ENCODE measurements around the gene LRRC7. TPM values are rescaled to one million over a fixed set of nuclear protein-coding genes. Genes with fewer than 3 reads are reported as not detected.
A peak's percentile ranks its signal among the peaks of the same experiment; 100 is the strongest.

The LRRC7 gene
- total RNA-seq, result 47.7 TPM
- polyA plus RNA-seq, result 0.53 TPM

GRCh38 chr1:69567652-69568420, at the start of gene LRRC7:
LRRC7 (plus strand) TSS chr1:69567922; CDS start chr1:69568640, 718 bp downstream.
- Histone ChIP-seq H3K4me1 (ENCODE audit: insufficient read depth) (no peaks in the 10 kb centered on the region), H3K27ac (ENCODE audit: low read depth) (no peak within 1 kb of the TSS), H3K36me3 (ENCODE audit: insufficient read depth) (no peaks in the 10 kb centered on the region), H3K4me3 (ENCODE audit: low read depth, low read length) (peak within 1 kb of the TSS; percentile 47)
- WGBS, result under 1% methylated on average over 62 of the region's 62 CpGs
- no peak for DNase-seq (ENCODE audit: extremely low spot score)

GRCh38 chr1:69519006-69519405, 48.7 kb upstream of the LRRC7 start:
- H3K27ac ChIP-seq (ENCODE audit: low read depth), result no peak overlapping the region
- H3K36me3 ChIP-seq (ENCODE audit: insufficient read depth), result no peaks in the 10 kb centered on the region
- 77% methylated on average over 3 of the region's 3 CpGs for WGBS
- no peak for DNase-seq (ENCODE audit: extremely low spot score)
- H3K4me1 ChIP-seq (ENCODE audit: insufficient read depth), result no peaks in the 10 kb centered on the region
- no peak overlapping the region for H3K4me3 ChIP-seq (ENCODE audit: low read depth, low read length)

GRCh38 chr1:69520326-69520725, 47.4 kb upstream of the LRRC7 start:
- no peak overlapping the region for H3K27ac ChIP-seq (ENCODE audit: low read depth)
- no peak for DNase-seq (ENCODE audit: extremely low spot score)
- WGBS, result 80% methylated on average over 5 of the region's 5 CpGs
- H3K4me1 ChIP-seq (ENCODE audit: insufficient read depth), result no peaks in the 10 kb centered on the region
- no peak overlapping the region for H3K4me3 ChIP-seq (ENCODE audit: low read depth, low read length)
- no peaks in the 10 kb centered on the region for H3K36me3 ChIP-seq (ENCODE audit: insufficient read depth)

GRCh38 chr1:69523032-69523431, 44.7 kb upstream of the LRRC7 start:
- DNase-seq (ENCODE audit: extremely low spot score), result no peak
- no peak overlapping the region for H3K4me3 ChIP-seq (ENCODE audit: low read depth, low read length)
- no peak overlapping the region for H3K27ac ChIP-seq (ENCODE audit: low read depth)
- WGBS, result 78% methylated on average over 1 of the region's 1 CpG
- H3K4me1 ChIP-seq (ENCODE audit: insufficient read depth), result no peaks in the 10 kb centered on the region
- H3K36me3 ChIP-seq (ENCODE audit: insufficient read depth), result no peaks in the 10 kb centered on the region

- no peak overlapping the region for H3K4me3 ChIP-seq (ENCODE audit: low read depth, low read length)
- DNase-seq (ENCODE audit: extremely low spot score), result no peak
- H3K36me3 ChIP-seq (ENCODE audit: insufficient read depth), result no peaks in the 10 kb centered on the region
- WGBS, result 86% methylated on average over 7 of the region's 7 CpGs
- no peak overlapping the region for H3K27ac ChIP-seq (ENCODE audit: low read depth)
- no peaks in the 10 kb centered on the region for H3K4me1 ChIP-seq (ENCODE audit: insufficient read depth)
These were observed 44.3 kb upstream of the LRRC7 start for GRCh38 chr1:69523461-69523860.

- Histone ChIP-seq H3K4me1 (ENCODE audit: insufficient read depth) (no peaks in the 10 kb centered on the region), H3K36me3 (ENCODE audit: insufficient read depth) (no peaks in the 10 kb centered on the region), H3K4me3 (ENCODE audit: low read depth, low read length) (no peak overlapping the region), H3K27ac (ENCODE audit: low read depth) (no peak overlapping the region)
- no peak for DNase-seq (ENCODE audit: extremely low spot score)
- 85% methylated on average over 1 of the region's 1 CpG for whole genome bisulfite sequencing
These were observed 43.7 kb upstream of the LRRC7 start for GRCh38 chr1:69524015-69524414.

- H3K27ac ChIP-seq (ENCODE audit: low read depth), result no peak overlapping the region
- no peak overlapping the region for H3K4me3 ChIP-seq (ENCODE audit: low read depth, low read length)
- H3K4me1 ChIP-seq (ENCODE audit: insufficient read depth), result no peaks in the 10 kb centered on the region
- no peak for DNase-seq (ENCODE audit: extremely low spot score)
- WGBS, result 69% methylated on average over 2 of the region's 2 CpGs
- no peaks in the 10 kb centered on the region for H3K36me3 ChIP-seq (ENCODE audit: insufficient read depth)
These were observed 40.4 kb upstream of the LRRC7 start for GRCh38 chr1:69527273-69527672.

GRCh38 chr1:69528376-69528775, 39.3 kb upstream of the LRRC7 start:
- H3K36me3 ChIP-seq (ENCODE audit: insufficient read depth), result no peaks in the 10 kb centered on the region
- no peak for DNase-seq (ENCODE audit: extremely low spot score)
- 87% methylated on average over 2 of the region's 2 CpGs for WGBS
- H3K27ac ChIP-seq (ENCODE audit: low read depth), result no peak overlapping the region
- H3K4me3 ChIP-seq (ENCODE audit: low read depth, low read length), result no peak overlapping the region
- H3K4me1 ChIP-seq (ENCODE audit: insufficient read depth), result no peaks in the 10 kb centered on the region

- 77% methylated on average over 1 of the region's 1 CpG for WGBS
- Histone ChIP-seq H3K27ac (ENCODE audit: low read depth) (no peak overlapping the region), H3K36me3 (ENCODE audit: insufficient read depth) (no peaks in the 10 kb centered on the region), H3K4me3 (ENCODE audit: low read depth, low read length) (no peak overlapping the region), H3K4me1 (ENCODE audit: insufficient read depth) (no peaks in the 10 kb centered on the region)
- DNase-seq (ENCODE audit: extremely low spot score), result no peak
These were observed 34.4 kb upstream of the LRRC7 start for GRCh38 chr1:69533343-69533742.

GRCh38 chr1:69534829-69535228, 32.9 kb upstream of the LRRC7 start:
- DNase-seq (ENCODE audit: extremely low spot score), result no peak
- no peaks in the 10 kb centered on the region for H3K4me1 ChIP-seq (ENCODE audit: insufficient read depth)
- no peak overlapping the region for H3K27ac ChIP-seq (ENCODE audit: low read depth)
- H3K36me3 ChIP-seq (ENCODE audit: insufficient read depth), result no peaks in the 10 kb centered on the region
- 84% methylated on average over 1 of the region's 1 CpG for WGBS
- H3K4me3 ChIP-seq (ENCODE audit: low read depth, low read length), result no peak overlapping the region

GRCh38 chr1:69535490-69535889, 32.2 kb upstream of the LRRC7 start:
- Histone ChIP-seq H3K4me3 (ENCODE audit: low read depth, low read length) (no peak overlapping the region), H3K27ac (ENCODE audit: low read depth) (no peak overlapping the region), H3K4me1 (ENCODE audit: insufficient read depth) (no peaks in the 10 kb centered on the region), H3K36me3 (ENCODE audit: insufficient read depth) (no peaks in the 10 kb centered on the region)
- DNase-seq (ENCODE audit: extremely low spot score), result no peak
- 59% methylated on average over 3 of the region's 3 CpGs for WGBS

GRCh38 chr1:69540052-69540451, 27.7 kb upstream of the LRRC7 start:
- WGBS, result 77% methylated on average over 6 of the region's 6 CpGs
- H3K4me3 ChIP-seq (ENCODE audit: low read depth, low read length), result no peak overlapping the region
- H3K4me1 ChIP-seq (ENCODE audit: insufficient read depth), result no peaks in the 10 kb centered on the region
- no peak overlapping the region for H3K27ac ChIP-seq (ENCODE audit: low read depth)
- H3K36me3 ChIP-seq (ENCODE audit: insufficient read depth), result no peaks in the 10 kb centered on the region
- no peak for DNase-seq (ENCODE audit: extremely low spot score)

GRCh38 chr1:69551476-69552324, 16.0 kb upstream of the LRRC7 start:
- no peak for DNase-seq (ENCODE audit: extremely low spot score)
- no peaks in the 10 kb centered on the region for H3K36me3 ChIP-seq (ENCODE audit: insufficient read depth)
- no peaks in the 10 kb centered on the region for H3K4me1 ChIP-seq (ENCODE audit: insufficient read depth)
- H3K4me3 ChIP-seq (ENCODE audit: low read depth, low read length), result no peak overlapping the region
- WGBS, result 90% methylated on average over 8 of the region's 8 CpGs
- H3K27ac ChIP-seq (ENCODE audit: low read depth), result no peak overlapping the region

GRCh38 chr1:69553726-69554125, 14.0 kb upstream of the LRRC7 start:
- Histone ChIP-seq H3K4me1 (ENCODE audit: insufficient read depth) (no peaks in the 10 kb centered on the region), H3K4me3 (ENCODE audit: low read depth, low read length) (no peak overlapping the region), H3K27ac (ENCODE audit: low read depth) (no peak overlapping the region), H3K36me3 (ENCODE audit: insufficient read depth) (no peaks in the 10 kb centered on the region)
- 92% methylated on average over 1 of the region's 1 CpG for WGBS
- DNase-seq (ENCODE audit: extremely low spot score), result no peak

Measured in urinary bladder (tissue), 4 donors.